Hepatocyte (in vitro differentiated cells): ENCODE measurements around the gene FAM117B.

Source experiments
- CTCF ChIP-seq: fragments of 200-600 bp; sonication (generic); IDR thresholded peaks from 2 replicates; pipeline ENCODE4 v1.5.1; 2016; ENCODE audit warnings: antibody characterized with exemption, mild to moderate bottlenecking; ENCODE audit not compliant: poor library complexity
- EZH2phosphoT487 ChIP-seq: fragments of 200-600 bp; sonication (generic); IDR thresholded peaks from one replicate; pipeline ENCODE4 v1.6.1; 2018; ENCODE audit warnings: antibody characterized with exemption, mild to moderate bottlenecking, low read depth, moderate library complexity; ENCODE audit not compliant: unreplicated experiment, severe bottlenecking

GRCh38 chr2:202814226-202814625 lies 179.5 kb downstream of the FAM117B start:
- TF ChIP-seq CTCF, result no peak
- no peak for TF ChIP-seq EZH2phosphoT487
